NCI-H1417 treated with DMSO at 0.1 percent for 48 hours (cell line): ENCODE data around the gene NLGN4Y.

ENCODE experiments used
- DNase-seq: peaks from one replicate; lab custom pipeline; 2025; lab: John Stamatoyannopoulos, UW

The NLGN4Y gene

DNA sequence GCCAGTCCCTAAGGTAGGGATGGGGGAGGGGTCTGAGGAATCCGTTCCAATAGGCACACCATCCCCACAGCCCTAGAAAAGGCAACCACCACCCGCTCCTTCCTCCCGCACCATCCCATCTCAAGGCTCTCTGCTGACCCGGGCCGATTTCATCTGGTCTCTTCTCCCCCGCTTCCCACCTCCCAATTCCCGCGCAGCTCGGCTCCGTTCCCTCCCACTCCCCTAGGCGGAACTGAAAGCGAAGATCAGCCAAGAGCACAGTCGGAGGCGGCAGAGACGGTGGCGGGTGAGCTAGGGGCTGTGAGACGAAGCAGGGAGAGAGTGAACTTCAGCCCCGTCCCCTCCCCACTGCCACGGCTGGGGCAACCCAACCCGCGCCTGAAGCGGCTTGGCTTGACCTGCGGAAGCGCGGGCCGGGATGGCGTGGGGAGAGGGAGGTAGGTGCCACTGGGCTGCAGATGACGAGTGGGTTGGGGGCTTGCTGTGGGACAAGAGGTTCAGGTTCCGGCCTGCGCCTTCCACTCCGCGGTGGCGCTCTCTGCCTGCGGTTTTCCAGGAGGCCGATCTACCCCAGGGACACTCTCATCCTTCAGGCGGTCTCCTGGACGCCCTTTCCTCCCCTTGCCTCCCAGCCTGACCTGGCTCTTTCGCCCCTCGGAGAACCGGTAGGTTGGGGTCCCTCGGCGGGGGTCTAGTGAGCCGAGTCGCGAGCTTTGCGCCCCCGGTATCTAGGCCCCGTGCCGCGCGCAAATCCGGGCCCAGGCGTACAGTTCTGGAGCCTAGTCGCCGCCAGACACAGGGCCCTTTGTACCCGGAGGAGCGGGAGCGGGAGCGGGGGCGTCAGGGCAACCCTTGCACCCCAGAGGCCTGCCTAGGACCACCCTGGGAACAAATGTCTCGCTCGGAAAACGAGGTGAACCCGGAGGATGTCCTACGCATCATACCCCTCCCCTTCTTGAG lies at the start of gene NLGN4Y:
Gene NLGN4Y, plus strand, starts transcription at position 258 of the 960 bp plus-strand sequence. CDS start 97,591 bp downstream, outside the sequence.
- DNase-seq: no peak

DNA sequence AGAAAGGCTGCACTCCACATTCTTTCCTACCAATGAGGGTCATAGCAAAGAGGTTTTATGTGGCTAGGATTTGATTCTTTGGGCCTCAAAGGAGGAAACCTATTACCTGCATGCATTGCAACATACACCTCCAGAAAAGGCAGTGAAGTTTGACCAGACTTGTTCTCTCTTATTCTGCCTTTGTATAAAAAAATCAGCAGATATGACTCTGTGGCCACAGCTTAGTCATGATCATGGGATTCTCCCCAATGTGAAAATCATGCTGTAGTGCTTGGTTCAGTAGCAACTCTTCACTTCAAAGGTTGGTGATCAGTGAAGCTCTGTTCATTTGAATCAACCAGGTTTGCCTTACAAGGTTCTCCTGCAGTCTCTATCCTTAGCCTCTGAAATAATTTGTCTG lies 38.4 kb upstream of the NLGN4Y start:
- no peak for DNase-seq

DNA sequence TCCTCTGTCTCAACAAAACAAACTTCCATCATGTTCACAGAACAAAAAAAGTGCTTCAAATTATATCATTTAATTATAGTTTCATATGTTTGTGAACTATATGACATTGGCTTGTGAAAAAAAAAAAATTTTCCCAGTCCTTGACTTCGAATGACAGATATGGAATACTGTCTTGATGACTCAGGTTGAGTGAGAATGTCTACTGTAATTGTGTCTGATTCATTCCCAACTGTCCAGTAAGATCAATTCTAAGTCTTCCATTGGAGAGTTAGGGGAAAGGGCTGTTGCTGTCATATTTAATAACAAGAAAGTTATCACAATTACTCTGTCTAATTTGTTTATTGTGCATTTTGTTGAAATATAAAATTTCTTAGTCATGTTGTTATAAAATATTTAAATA lies 34.1 kb upstream of the NLGN4Y start:
- no peak for DNase-seq

- no peak for DNase-seq
Observed at GRCh38 chrY:14498071-14498470, 26.3 kb upstream of the NLGN4Y start.

DNA sequence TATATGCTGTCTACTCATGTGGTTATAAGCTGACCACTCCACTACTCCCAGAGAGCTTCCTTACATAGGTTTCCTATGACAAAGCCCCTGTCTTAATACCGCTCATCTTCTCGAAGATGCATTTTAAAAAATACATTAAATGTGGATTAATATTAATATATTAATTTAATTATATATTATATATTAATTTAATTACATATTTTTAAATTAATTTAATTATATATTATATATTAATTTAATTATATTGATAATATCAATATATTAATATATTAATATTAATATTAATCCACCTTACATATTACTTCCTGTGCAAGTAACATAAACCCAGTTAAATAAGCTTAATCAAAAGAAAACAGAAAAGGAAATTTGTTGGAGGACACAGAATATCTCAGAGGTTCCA lies 19.7 kb upstream of the NLGN4Y start:
- DNase-seq: no peak

- DNase-seq: no peak
Observed at GRCh38 chrY:14522379-14522950, 1.9 kb upstream of the NLGN4Y start.

- no peak for DNase-seq
Observed at GRCh38 chrY:14523491-14524271, 648 bp upstream of the NLGN4Y start.

DNA sequence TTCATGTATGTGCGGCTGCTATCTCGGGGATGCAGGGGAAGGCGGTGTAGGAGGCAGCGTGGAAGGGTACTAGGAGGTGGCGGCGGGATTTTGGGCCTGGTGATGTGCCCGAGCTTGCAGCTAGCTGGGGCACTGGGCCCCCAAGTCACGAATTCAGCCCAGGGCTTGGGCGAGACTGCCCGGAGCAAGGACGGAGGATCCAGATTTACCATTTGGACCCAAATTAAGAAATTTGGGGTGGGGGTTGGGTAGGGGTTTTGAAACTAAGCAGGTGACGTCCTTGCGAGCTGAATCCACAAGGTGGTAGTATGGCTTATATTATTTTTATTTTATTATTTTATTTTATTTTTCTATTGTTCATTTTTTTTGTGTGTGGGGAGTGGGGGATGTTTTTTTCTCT lies 986 bp downstream of the NLGN4Y start:
- no peak for DNase-seq

- no peak for DNase-seq
Observed at GRCh38 chrY:14528361-14528760, 4.0 kb downstream of the NLGN4Y start.

DNA sequence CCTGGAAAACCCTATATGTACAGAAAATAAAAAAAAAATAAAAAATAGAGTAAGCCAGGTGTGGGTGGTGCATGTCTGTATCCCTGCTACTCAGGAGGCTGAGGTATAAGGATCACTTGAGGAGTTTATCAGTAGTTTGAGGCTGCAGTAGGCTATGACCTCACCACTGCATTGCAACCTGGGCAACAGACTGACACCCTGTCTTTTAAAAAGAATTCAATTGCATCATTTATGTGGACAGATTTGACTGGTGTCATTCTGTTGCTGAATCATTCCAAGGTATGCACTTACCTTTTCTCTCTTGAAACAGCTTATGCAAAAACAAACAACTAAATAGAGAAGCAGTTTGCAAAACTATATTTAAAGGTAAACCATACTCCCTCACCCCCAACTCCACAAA lies 12.4 kb downstream of the NLGN4Y start:
- no peak for DNase-seq

DNA sequence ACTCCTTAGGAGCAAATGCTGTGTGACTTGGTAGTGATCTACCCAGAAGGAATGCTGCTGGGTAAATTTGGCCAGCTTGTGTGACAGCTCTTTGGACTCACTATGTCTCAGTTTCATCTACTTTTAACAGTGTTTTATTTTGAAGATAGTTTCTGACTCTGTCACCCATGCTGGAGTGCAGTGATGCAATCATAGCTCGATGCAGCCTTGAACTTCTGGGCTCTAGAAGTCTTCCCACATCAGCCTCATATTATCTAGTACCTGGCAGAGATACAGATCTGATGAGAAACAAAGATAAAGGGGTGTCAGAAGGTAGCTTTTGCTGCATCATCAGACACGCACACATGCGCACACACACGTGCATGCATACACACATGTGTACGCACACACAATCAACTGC lies 19.2 kb downstream of the NLGN4Y start:
- no peak for DNase-seq

GRCh38 chrY:14581294-14581693 lies 57.0 kb downstream of the NLGN4Y start:
- no peak for DNase-seq

GRCh38 chrY:14586725-14587124 lies 62.4 kb downstream of the NLGN4Y start:
- DNase-seq: no peak

DNA sequence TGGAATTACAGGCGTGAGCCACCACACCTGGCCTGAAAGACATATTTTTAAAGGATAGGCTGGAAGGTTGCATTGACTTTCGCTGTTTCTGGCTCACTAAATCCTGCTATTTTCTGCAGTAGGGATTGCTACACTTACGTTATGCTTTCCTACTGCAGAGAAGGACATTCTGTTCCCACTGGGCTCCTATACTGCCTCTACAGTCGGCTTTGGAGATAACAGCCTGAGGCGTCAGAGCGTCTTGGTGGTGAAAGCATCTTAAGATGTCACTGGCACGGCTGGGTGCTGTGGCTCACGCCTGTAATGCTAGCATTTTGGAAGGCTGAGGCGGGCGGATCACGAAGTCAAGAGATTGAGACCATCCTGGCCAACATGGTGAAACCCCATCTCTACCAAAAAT lies 77.0 kb downstream of the NLGN4Y start:
- DNase-seq: no peak

DNA sequence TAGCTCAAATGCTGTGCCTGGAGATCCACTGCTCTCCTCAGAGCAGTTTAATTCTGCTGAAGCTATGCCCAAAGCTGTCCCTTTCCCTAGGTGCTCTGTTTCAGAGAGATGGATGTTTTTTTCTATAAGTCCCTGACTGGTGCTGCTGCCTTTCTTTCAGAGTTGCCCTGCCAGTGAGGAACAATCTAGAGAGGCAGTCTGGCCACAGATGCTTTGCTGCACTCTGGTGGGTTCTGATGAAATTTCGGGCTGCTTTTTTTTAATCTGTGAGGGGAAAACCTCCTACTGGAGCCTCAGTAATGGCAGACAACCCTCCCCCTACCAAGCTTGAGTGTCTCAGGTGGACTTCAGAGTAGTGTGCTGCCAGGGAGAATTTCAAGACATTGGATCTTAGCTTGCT lies 93.3 kb downstream of the NLGN4Y start:
- no peak for DNase-seq

GRCh38 chrY:14618513-14618912 lies 94.2 kb downstream of the NLGN4Y start:
- DNase-seq: no peak

- DNase-seq: no peak
Observed at GRCh38 chrY:14628208-14628607, 103.9 kb downstream of the NLGN4Y start.

DNA sequence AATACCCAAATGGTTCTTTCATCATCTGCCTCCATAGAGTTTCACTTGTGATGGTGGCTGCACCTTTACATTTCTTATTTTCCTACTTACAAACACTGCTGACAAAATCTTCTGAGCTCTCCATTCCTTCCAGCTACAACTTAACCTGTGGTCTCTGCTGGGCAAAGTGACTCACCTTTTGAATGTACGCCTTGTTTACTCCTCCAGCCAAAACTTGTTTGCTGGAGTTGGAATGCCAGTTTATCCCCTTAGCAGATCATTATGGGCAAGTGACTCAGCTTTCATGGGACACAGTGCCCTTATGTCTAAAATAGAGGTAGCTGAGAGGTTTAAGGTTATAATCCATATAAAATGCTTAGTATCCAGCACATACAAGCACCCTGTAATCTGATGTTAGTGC lies 107.3 kb downstream of the NLGN4Y start:
- DNase-seq: no peak

DNA sequence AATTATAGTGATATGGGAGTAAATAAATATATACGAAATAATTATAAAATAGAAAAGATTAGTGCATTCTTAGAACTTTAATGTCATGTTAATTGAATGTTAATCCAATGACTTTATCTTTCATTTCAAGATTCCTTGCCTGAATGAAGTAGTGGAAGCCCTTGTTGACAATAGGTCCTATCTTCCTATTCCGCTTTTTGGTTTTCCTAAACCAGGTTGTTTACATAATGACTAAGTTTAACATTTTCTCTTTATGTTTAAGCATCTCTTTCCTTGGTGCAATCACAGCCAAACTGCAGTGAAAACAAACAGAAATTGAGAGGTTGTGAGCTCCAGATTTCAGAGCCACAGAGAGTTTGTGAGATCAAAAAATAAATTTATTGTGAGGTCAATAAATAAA lies 109.4 kb downstream of the NLGN4Y start:
- DNase-seq: no peak

DNA sequence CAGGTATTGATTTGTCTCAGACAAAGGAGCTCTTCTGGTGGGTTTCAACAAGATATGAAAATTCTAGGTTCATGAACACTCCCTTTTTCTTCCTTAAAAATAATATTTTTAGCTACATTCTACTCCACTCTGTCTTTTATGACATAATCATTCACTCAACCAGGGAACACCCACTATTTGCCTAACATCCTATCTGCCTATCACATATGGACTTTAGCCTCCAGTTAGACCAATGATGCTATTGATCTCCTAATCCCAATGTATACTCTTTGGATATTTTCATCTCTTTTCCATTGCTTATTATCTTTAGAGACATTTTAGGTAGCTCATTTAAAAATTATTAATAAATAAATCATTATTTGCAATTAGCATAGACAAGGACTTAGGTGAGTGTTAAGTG lies 110.6 kb downstream of the NLGN4Y start:
- DNase-seq: no peak

DNA sequence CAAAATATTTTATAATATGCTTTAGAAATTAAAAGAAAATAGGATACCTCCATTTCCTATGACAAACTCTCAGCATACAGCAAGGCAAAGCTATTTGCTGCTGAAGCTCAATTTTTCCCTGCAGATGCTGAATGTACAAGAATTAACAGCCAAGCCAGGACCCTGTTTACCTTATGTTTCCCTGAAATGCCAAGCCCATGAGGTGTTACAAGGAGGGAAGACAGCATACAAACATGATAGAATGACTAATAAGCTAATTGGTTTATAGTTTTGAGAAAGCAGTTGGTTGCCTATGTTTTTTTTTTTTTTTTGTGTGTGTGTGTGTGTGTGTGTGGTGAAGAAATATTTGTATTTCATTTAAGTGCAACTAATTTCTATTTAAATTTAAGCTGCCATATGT lies 113.2 kb downstream of the NLGN4Y start:
- no peak for DNase-seq

- no peak for DNase-seq
Observed at GRCh38 chrY:14641853-14642252, 117.5 kb downstream of the NLGN4Y start.
